Skin epidermis (tissue), 12 donors: ENCODE results near the gene PDE4D.
A peak's percentile ranks its signal among the peaks of the same experiment; 100 is the strongest.

Experiments
- H3K27ac ChIP-seq, 21 experiments: fragments of 200-600 bp; sonication (generic) in 11 of 21; one replicate each; pipeline ENCODE4 v1.5.0; 2020; ENCODE audit warnings: mild to moderate bottlenecking in 3 of 21, inconsistent platforms in 2 of 21, moderate library complexity in 2 of 21
- H3K4me3 ChIP-seq, 7 experiments: fragments of 200-600 bp; sonication (generic) in 2 of 7; one replicate each; pipeline ENCODE4 v1.5.0; 2020; ENCODE audit warnings: inconsistent platforms in 2 of 7, mild to moderate bottlenecking in 2 of 7, moderate library complexity in 1 of 7

The PDE4D gene

GRCh38 chr5:59168067-59168466 lies 725.5 kb downstream of the PDE4D start:
- Histone ChIP-seq H3K4me3 (no peak overlapping the region), H3K27ac (no peak overlapping the region)

- Histone ChIP-seq H3K4me3 (no peak overlapping the region), H3K27ac (peak overlapping the region in 4 of 21 experiments; percentile 13 to 54 (median 24))
These were observed 729.3 kb downstream of the PDE4D start for GRCh38 chr5:59164041-59164830.

- H3K27ac ChIP-seq: no peak overlapping the region
- H3K4me3 ChIP-seq: no peak overlapping the region
These were observed 732.1 kb downstream of the PDE4D start for GRCh38 chr5:59161221-59162105.

GRCh38 chr5:59158637-59159391 lies 734.7 kb downstream of the PDE4D start:
- no peak overlapping the region for H3K4me3 ChIP-seq
- peak overlapping the region in 2 of 21 experiments; percentile 33 to 50 for H3K27ac ChIP-seq

- Histone ChIP-seq H3K27ac (peak overlapping the region in 1 of 21 experiments; percentile 33), H3K4me3 (no peak overlapping the region)
These were observed 735.4 kb downstream of the PDE4D start for GRCh38 chr5:59158165-59158564.

GRCh38 chr5:59157068-59157467 lies 736.5 kb downstream of the PDE4D start:
- Histone ChIP-seq H3K27ac (no peak overlapping the region), H3K4me3 (no peak overlapping the region)

- Histone ChIP-seq H3K4me3 (no peak overlapping the region), H3K27ac (no peak overlapping the region)
These were observed 740.8 kb downstream of the PDE4D start for GRCh38 chr5:59152701-59153245.

GRCh38 chr5:59151162-59151889 lies 742.2 kb downstream of the PDE4D start:
- Histone ChIP-seq H3K27ac (no peak overlapping the region), H3K4me3 (no peak overlapping the region)

- H3K27ac ChIP-seq: no peak overlapping the region
These were observed 743.7 kb downstream of the PDE4D start for GRCh38 chr5:59149827-59150226.

GRCh38 chr5:59149271-59149670 lies 744.3 kb downstream of the PDE4D start:
- no peak overlapping the region for H3K4me3 ChIP-seq
- no peak overlapping the region for H3K27ac ChIP-seq

More at GRCh38 chr5:59149827-59150226, 743.7 kb downstream of the PDE4D start:
- no peak overlapping the region for H3K4me3 ChIP-seq

GRCh38 chr5:59146729-59147128 lies 746.8 kb downstream of the PDE4D start:
- Histone ChIP-seq H3K27ac (no peak overlapping the region), H3K4me3 (no peak overlapping the region)

- Histone ChIP-seq H3K4me3 (no peak overlapping the region), H3K27ac (no peak overlapping the region)
These were observed 749.6 kb downstream of the PDE4D start for GRCh38 chr5:59143926-59144333.

GRCh38 chr5:59142927-59143326 lies 750.6 kb downstream of the PDE4D start:
- H3K27ac ChIP-seq: no peak overlapping the region

GRCh38 chr5:59142138-59142537 lies 751.4 kb downstream of the PDE4D start:
- Histone ChIP-seq H3K4me3 (no peak overlapping the region), H3K27ac (no peak overlapping the region)

More at GRCh38 chr5:59142927-59143326, 750.6 kb downstream of the PDE4D start:
- H3K4me3 ChIP-seq: no peak overlapping the region

GRCh38 chr5:59140133-59140532 lies 753.4 kb downstream of the PDE4D start:
- Histone ChIP-seq H3K27ac (no peak overlapping the region), H3K4me3 (no peak overlapping the region)

GRCh38 chr5:59139695-59140094 lies 753.8 kb downstream of the PDE4D start:
- no peak overlapping the region for H3K27ac ChIP-seq
- H3K4me3 ChIP-seq: no peak overlapping the region

- H3K27ac ChIP-seq: no peak overlapping the region
- no peak overlapping the region for H3K4me3 ChIP-seq
These were observed 755.0 kb downstream of the PDE4D start for GRCh38 chr5:59138509-59138908.

- Histone ChIP-seq H3K27ac (no peak overlapping the region), H3K4me3 (no peak overlapping the region)
These were observed 755.7 kb downstream of the PDE4D start for GRCh38 chr5:59137846-59138245.

- Histone ChIP-seq H3K27ac (no peak overlapping the region), H3K4me3 (no peak overlapping the region)
These were observed 757.0 kb downstream of the PDE4D start for GRCh38 chr5:59136549-59136948.
